GM10266 (cell line): Measurements from ENCODE around the gene SGTA.
"Not testable (repeated sequence)": the region's sequence is repeated elsewhere in the genome, so short reads cannot be mapped to it uniquely, and the experiment has no call there.

ENCODE experiments used
- DNase-seq: peaks from one replicate; pipeline ENCODE4 v3.0.0; 2012; ENCODE audit errors: extremely low spot score
- TF ChIP-seq, protein P1 (sequence below): IDR thresholded peaks from 2 replicates; pipeline ENCODE4 v1.5.1; 2012; ENCODE audit warnings: mild to moderate bottlenecking, low read depth; ENCODE audit not compliant: control insufficient read depth, insufficient read depth; ENCODE audit errors: missing control alignments

SGTA gene

DNA sequence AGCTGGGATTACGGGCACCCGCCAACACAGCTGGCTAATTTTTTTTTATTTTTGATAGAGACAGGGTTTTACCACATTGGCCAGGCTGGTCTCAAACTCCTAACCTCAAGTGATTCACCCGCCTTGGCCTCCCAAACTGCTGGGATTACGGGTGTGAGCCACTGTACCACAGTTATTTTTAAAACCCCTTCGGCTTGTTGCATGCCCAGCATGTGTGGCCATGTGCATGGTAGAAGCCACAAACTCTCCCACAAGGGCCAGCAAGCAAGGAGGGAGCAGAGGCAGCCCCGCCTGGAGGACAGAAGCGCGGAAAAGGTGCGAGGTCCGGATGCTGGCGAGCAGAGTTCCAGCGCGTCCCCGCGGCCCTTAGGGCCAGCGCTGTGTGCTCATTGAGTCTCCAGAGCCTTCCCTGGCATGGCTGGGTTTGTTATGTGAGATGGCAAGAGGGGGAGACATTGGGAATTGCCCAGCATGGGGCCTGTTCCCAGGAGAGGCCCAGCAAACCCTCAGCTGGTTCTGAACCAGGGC, 15.1 kb upstream of the SGTA start:
- TF ChIP-seq, protein P1, sequence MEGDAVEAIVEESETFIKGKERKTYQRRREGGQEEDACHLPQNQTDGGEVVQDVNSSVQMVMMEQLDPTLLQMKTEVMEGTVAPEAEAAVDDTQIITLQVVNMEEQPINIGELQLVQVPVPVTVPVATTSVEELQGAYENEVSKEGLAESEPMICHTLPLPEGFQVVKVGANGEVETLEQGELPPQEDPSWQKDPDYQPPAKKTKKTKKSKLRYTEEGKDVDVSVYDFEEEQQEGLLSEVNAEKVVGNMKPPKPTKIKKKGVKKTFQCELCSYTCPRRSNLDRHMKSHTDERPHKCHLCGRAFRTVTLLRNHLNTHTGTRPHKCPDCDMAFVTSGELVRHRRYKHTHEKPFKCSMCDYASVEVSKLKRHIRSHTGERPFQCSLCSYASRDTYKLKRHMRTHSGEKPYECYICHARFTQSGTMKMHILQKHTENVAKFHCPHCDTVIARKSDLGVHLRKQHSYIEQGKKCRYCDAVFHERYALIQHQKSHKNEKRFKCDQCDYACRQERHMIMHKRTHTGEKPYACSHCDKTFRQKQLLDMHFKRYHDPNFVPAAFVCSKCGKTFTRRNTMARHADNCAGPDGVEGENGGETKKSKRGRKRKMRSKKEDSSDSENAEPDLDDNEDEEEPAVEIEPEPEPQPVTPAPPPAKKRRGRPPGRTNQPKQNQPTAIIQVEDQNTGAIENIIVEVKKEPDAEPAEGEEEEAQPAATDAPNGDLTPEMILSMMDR: no peak

DNA sequence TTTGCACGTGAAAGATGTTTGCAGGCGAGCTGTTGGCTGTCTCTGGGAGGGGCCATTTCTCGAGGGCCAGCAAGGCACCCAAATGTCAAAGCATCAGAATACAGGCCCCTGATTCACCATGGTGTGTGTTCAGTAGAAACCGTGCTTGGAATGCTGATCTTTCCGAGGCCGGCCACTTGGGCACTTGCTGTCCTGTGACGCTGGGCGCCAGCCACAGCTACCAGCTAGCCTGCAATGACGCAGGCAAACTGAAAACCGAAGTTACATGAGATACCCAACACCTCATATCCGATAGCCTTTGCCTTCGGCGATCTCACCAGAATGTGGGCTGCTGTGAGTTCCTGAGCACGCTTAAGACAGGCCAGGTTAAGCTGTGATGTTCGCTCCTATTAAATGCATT, 14.2 kb upstream of the SGTA start:
- DNase-seq: no peak
- TF ChIP-seq, protein P1: no peak

More for the DNA sequence above, 15.1 kb upstream of the SGTA start:
- no peak for DNase-seq

DNA sequence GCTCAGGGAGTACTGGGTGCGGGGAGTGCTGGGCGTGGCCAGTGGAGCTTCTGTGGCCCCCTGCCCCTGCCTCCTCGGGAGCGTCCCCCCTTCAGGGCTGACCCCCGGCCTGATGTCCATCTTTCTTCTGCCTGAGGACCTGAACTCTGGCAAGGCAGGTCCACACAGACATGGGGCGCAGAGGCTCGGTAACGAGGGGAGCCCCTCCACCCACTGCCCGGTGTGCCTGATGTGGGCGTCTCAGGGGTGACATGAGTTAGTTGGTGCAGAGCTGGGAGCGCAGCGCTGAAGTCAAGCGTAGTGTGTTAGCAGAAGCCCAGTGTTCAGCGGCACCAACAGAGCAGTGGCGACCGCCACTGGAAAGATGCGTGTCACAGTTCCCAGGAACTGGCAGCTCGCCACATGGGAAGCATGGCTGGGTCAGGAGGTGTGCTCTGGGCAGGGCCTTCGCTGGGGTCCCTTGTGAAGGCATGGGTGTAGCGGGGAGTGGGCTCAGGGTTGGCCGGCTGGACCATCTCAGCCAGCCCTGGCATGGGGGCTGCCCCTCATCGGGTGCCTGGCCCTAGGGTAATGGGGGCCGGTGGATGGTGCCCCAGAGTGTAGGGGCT, 13.7 kb upstream of the SGTA start:
- TF ChIP-seq, protein P1: no peak
- DNase-seq: no peak

DNA sequence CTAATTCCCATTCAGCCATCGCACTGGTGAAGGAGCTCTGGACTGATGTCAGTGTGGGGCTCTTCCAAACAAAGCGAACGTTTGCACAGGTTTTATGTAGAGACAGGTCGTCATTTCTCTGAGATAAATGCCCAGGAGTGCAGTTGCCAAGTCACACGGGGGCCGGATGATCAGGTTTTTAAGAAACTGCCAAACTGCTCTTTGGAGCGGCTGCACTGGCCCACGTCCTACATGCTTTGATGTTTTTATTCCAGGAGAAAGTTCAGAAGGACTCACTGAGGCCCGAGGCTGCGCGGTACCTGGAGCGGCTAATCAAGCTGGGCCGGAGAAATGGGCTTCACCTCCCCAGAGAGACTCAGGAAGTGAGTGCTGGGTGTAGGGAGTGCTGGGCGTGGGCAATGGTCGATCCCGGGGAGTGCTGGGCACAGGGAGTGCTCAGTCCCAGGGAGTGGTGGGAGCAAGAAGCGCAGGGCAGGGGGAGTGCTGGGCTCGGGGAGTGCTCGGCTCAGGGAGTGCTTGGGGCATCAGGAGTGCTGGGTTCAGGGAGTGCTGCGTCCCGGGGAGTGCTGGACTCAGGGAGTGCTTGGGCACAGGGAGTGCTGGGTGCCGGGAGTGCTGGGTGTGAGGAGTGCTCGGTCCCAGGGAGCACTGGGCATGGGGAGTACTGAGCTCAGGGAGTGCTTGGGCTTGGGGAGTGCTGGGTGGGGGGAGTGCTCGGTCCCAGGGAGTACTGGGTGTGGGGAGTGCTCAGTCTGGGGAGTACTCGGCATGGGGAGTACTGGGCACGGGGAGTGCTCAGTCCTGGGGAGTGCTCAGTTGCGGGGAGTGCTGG, 13.0 kb upstream of the SGTA start:
- DNase-seq: no peak
- TF ChIP-seq, protein P1: no peak

DNA sequence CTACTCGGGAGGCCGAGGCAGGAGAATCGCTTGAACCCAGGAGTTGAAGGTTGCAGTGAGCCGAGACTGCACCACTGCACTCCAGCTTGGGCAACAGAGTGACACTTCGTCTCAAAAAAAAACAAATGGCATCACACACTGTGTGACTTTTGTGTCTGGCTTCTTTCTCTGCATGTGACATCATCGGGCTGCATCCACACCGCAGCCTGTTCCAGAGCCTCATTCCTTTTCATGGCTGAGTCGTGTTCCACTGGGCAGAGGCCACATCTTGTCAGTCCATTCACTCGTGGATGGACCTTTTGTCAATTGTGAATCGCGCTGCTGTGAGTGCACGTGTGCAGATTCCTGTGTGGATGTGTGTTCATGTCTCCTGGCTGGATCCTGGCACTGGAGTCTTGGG, 10.5 kb upstream of the SGTA start:
- TF ChIP-seq, protein P1: no peak
- DNase-seq: no peak

DNA sequence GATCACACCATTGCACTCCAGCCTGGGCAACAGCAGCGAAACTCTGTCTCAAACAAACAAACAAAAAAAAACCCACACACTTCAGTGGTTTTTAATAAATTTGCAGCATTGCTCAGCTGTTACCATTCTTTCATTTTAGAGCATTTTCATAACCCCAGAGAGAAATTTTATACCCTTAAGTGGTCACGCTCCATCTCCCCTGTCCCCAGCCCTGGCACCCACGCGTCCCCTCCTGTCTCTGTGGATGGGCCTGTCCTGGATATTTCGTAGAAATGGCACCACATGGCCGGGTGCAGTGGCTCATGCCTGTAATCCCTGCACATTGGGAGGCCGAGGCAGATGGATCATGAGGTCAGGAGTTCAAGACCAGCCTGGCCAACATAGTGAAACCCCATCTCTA, 10.1 kb upstream of the SGTA start:
- no peak for DNase-seq
- TF ChIP-seq, protein P1: no peak

DNA sequence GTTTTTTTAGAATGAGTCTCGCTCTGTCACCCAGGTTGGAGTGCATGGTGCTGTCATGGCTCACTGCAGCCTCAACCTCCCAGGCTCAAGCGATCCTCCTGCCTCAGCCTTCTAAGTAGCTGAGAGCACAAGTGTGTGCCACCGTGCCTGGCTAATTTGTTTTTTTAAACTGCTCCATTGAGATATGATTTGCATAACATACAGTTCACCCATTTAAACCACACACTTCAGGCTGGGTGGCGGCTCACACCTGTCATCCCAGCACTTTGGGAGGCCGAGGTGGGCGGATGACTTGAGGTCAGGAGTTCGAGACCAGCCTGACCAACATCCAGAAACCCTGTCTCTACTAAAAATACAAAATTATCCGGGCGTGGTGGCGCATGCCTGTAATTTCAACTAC, 9.6 kb upstream of the SGTA start:
- not testable (repeated sequence) for DNase-seq

DNA sequence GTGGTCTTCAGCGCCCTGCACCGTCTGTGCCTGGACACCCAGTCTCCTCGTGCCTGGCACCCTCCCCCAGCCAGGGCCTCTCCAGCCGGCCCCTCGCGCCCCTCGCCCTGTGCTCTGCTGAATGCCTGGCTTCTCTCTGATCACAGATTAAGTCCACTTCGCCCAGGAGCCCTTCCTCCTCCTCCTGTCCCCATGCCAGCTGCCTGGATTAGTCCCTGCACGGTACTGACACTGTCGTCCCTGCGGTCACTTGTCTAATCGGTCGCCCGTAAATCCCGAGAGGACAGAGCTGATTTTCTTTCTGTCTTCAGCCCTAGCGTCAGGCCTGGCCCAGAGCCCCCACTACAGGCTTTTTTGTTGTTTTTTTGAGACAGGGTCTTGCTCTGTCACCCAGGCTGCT, 8.8 kb upstream of the SGTA start:
- TF ChIP-seq, protein P1: no peak

More for the DNA sequence above, 8.8 kb upstream of the SGTA start:
- DNase-seq: no peak
